ENCODE data around the gene MMAB.

Gene MMAB

DNA sequence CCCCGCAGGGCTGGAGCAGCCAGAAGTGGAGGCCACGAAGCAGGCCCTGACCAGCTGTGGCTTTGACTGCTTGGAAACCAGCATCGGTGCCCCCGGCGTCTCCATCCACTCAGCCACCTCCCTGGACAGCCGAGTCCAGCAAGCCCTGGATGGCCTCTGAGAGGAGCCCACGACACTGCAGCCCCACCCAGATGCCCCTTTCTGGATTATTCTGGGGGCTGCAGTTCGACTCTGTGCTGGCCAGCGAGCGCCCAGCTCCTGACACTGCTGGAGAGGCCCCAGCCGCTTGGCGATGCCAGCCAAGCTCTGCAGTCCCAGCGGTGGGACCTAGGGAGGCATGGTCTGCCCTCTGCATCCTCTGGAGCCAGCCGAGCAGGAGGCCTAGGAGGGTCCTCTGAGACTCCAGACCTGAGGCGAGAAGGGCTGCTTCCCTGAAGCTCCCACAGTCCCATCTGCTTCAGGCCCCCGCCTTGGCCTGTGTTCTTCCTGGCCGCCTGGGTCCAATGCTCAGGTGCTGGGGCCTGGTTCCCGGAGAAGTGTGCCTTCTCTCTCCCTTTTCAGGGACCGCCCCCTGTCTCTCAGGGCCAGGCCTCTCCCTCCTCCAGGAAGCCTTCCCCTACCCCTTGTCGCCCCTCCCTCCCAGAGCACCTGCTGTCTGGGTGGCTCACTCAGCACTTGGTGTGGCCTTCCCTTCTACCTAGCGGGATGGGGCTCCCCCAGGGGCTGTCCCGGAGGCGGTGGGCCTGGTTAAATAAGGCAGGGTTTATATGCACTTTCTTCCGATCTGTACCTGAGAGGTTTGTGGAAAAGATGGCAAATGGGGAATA is 23.3 kb upstream of the MMAB start:
- no peaks in the 10 kb centered on the region for H3K9me3 ChIP-seq
- DNase-seq = no peak
- TF ChIP-seq, protein P1, sequence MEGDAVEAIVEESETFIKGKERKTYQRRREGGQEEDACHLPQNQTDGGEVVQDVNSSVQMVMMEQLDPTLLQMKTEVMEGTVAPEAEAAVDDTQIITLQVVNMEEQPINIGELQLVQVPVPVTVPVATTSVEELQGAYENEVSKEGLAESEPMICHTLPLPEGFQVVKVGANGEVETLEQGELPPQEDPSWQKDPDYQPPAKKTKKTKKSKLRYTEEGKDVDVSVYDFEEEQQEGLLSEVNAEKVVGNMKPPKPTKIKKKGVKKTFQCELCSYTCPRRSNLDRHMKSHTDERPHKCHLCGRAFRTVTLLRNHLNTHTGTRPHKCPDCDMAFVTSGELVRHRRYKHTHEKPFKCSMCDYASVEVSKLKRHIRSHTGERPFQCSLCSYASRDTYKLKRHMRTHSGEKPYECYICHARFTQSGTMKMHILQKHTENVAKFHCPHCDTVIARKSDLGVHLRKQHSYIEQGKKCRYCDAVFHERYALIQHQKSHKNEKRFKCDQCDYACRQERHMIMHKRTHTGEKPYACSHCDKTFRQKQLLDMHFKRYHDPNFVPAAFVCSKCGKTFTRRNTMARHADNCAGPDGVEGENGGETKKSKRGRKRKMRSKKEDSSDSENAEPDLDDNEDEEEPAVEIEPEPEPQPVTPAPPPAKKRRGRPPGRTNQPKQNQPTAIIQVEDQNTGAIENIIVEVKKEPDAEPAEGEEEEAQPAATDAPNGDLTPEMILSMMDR (IDR thresholded peaks at IDR 0.05; ENCODE audit: low read depth, low read length) = no peak

DNA sequence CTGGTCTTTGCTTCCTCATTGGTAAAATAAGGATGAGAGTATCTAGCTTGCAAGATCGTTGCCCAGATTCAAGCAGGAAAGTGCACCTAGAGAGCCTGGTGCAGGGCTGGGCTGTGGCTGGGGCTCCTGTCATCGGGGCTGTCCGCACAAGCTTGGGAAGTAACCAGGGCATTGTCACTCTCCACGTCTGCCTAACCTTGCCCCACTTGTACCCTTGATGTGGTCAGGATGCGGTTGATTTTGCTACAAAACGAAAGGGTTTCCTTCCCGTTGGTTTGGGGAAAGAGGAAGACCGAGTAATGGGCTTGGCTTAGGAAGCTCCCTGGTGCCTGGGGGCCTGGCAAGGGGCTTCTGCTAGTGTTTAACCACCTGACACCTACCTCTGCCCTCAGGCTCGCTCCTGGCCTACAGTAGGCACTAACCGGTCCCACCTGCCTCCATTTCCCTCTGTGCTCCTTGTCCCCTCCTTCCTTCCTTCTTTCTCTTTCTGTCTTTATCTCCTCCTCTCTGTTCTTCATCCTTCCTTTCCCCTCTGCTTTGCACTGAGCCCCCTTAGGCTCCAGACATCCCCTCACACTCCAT is 22.1 kb upstream of the MMAB start:
- peaks cover 36% of the 10 kb centered on the region for H3K4me1 ChIP-seq
- no peaks in the 10 kb centered on the region for H3K27me3 ChIP-seq
- no peaks in the 10 kb centered on the region; the same call in 1 of the 2 replicates for H3K36me3 ChIP-seq
- no peak overlapping the region for H3K4me3 ChIP-seq (ENCODE audit: low read depth, low read length)
- TF ChIP-seq, protein P1 (IDR thresholded peaks at IDR 0.05; ENCODE audit: low read depth, low read length) = no peak
- no peak for DNase-seq
- H3K9me3 ChIP-seq = no peaks in the 10 kb centered on the region

More for the DNA sequence above, 23.3 kb upstream of the MMAB start:
- no peaks in the 10 kb centered on the region for H3K36me3 ChIP-seq
- H3K27me3 ChIP-seq = no peaks in the 10 kb centered on the region
- H3K4me1 ChIP-seq = peaks cover 27% of the 10 kb centered on the region
- no peak overlapping the region for H3K4me3 ChIP-seq (ENCODE audit: low read depth, low read length)

DNA sequence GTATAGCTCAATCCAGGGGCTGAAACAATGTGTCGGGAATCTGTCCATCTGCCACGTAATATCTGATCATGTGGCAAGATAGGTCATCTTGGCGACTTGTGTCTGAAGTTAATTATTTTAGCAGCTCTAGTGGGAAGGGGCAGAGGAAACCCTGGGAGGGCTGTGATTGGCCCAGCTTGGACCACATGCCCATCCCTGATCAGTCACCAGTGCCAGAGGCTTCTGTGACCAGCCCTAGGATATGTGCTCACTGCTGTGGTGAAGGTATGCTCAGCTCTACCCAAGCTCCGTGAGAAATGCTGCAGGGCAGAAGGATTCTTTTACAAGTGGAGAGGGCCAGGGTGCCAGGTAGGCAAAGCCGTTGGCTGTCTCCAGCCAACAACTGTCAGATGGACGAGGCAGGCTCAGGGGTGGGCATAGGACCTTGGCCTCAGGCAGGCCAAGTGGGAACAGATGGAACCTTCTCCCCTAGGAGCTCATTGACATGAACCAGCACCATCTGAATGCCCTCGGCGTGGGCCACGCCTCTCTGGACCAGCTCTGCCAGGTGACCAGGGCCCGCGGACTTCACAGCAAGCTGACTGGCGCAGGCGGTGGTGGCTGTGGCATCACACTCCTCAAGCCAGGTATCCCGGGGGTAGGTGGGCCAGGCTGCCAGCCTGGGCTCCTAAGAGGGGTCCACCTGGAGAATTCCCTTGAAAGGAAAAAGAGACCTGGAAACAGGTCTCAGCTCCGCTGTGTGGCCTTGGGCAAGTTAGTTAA is 21.4 kb upstream of the MMAB start:
- TF ChIP-seq, protein P1 (IDR thresholded peaks at IDR 0.05; ENCODE audit: low read depth, low read length) = no peak
- no peak for DNase-seq
- H3K4me3 ChIP-seq (ENCODE audit: low read depth, low read length) = no peak overlapping the region
- no peaks in the 10 kb centered on the region for H3K27me3 ChIP-seq
- H3K4me1 ChIP-seq = peaks cover 36% of the 10 kb centered on the region
- no peaks in the 10 kb centered on the region; the same call in 1 of the 2 replicates for H3K36me3 ChIP-seq
- no peaks in the 10 kb centered on the region for H3K9me3 ChIP-seq

DNA sequence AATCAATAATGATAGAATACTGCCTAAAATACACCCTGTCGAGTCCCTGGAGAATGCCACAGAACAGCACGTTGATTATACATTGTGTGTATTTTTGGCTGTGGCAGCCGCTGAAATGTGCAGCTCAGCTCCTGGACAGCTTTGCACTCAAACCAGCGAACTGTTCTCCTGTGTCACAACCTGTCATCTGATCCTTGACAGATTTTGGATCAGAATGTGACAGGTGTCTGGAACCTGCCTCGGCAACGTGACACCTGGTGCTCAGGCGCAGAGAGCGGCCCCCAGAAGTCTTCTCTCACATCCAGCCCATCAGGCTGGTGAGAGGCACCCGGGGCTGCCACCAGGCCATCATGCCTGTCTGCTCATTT is 19.6 kb upstream of the MMAB start:
- Histone ChIP-seq H3K9me3 (no peaks in the 10 kb centered on the region), H3K4me3 (ENCODE audit: low read depth, low read length) (no peak overlapping the region), H3K4me1 (peaks cover 18% of the 10 kb centered on the region), H3K27me3 (no peaks in the 10 kb centered on the region), H3K36me3 (no peaks in the 10 kb centered on the region; the same call in 1 of the 2 replicates)
- no peak for DNase-seq
- TF ChIP-seq, protein P1 (IDR thresholded peaks at IDR 0.05; ENCODE audit: low read depth, low read length) = no peak

DNA sequence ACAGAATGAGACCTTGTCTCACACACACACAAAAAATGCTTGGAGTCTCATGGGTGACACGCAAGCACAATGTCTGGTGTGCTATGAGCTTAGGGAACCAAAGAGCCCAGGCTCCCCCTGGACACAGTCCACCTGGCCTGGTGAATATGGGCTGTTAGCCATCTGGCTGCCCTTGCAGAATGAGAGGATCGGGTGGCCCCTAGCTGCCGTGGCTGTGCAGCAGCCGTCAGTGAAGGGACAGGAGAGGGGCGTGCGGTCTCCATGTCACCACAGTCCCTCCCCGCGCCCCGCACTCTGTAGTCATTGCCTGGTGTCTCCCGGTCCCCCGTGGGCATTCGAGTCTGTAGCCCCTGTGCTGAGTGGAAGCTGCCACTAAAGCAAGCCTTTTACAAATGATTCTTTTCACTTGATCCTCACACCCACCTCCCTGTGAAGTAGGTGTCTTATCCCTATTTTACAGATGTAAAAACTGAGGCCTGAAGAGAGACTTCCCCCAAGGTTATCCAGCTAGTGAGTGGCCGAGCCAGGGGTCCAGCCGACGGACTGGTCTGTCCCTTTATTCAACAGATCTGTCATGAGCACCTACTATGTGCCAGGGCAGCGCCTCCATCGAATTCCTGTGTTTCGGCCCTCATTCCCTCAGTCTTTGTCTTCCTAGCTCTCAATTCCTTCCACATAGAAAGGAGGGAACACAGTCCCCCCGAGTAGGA is 19.0 kb upstream of the MMAB start:
- Histone ChIP-seq H3K4me1 (peaks cover 17% of the 10 kb centered on the region), H3K9me3 (no peaks in the 10 kb centered on the region), H3K36me3 (no peaks in the 10 kb centered on the region; the same call in 1 of the 2 replicates), H3K27me3 (no peaks in the 10 kb centered on the region), H3K4me3 (ENCODE audit: low read depth, low read length) (no peak overlapping the region)
- no peak for DNase-seq
- TF ChIP-seq, protein P1 (IDR thresholded peaks at IDR 0.05; ENCODE audit: low read depth, low read length) = no peak

Data from BE2C (cell line).